Measurements from ENCODE around the gene CAPN9. TPM values are rescaled to one million over a fixed set of nuclear protein-coding genes. Genes with fewer than 3 reads are reported as not detected.

Gene CAPN9
- polyA plus RNA-seq, 1 donor (not counting 4 experiments of a cell fraction or from before 2014, with no cell fraction given): not detected

GRCh38 chr1:230824919-230825721 lies 77.9 kb downstream of the CAPN9 start:
- no peak overlapping the region for H3K9ac ChIP-seq (ENCODE audit: control insufficient read depth, extremely low read depth, insufficient read depth, low read length)
- peaks cover 4% of the 10 kb centered on the region for H3K4me1 ChIP-seq (ENCODE audit: control insufficient read depth, extremely low read depth, insufficient read depth, low read length)
- H3K4me2 ChIP-seq (ENCODE audit: control insufficient read depth, extremely low read depth, insufficient read depth, low read depth, low read length): no peak overlapping the region
- FAIRE-seq: no peak
- H2AFZ ChIP-seq (ENCODE audit: control insufficient read depth, low read length): no peak overlapping the region
- TF ChIP-seq CTCF (optimal IDR thresholded peaks at IDR 0.05 in 1 of 3, IDR thresholded peaks at IDR 0.05 in 1 of 3, conservative IDR thresholded peaks at IDR 0.05 in 1 of 3; ENCODE audit: extremely low read depth in 1 of 3, insufficient read depth in 2 of 3, low read length in 3 of 3) (no peak), EZH2 (IDR thresholded peaks at IDR 0.05; ENCODE audit: low read length) (no peak)
- H4K20me1 ChIP-seq (ENCODE audit: control insufficient read depth, extremely low read depth, insufficient read depth, low read length): no peaks in the 10 kb centered on the region
- no peaks in the 10 kb centered on the region for H3K79me2 ChIP-seq (ENCODE audit: control insufficient read depth, insufficient read depth, low read length)
- no peaks in the 10 kb centered on the region for H3K9me1 ChIP-seq (ENCODE audit: control insufficient read depth, extremely low read depth, insufficient read depth, low read length)
- H3K27me3 ChIP-seq (ENCODE audit: control insufficient read depth, extremely low read depth, insufficient read depth, low read length): no peaks in the 10 kb centered on the region
- no peaks in the 10 kb centered on the region for H3K9me3 ChIP-seq (ENCODE audit: control insufficient read depth, low read depth, low read length)
- no peaks in the 10 kb centered on the region for H3K36me3 ChIP-seq (ENCODE audit: control insufficient read depth in 2 of 2, extremely low read depth in 1 of 2, insufficient read depth in 2 of 2, low read length in 2 of 2)
- no peak overlapping the region for H3K27ac ChIP-seq (ENCODE audit: control insufficient read depth, insufficient read depth, low read length)
- H3K4me3 ChIP-seq (ENCODE audit: control insufficient read depth in 2 of 3, extremely low read depth in 1 of 3, insufficient read depth in 2 of 3, low read depth in 1 of 3, low read length in 3 of 3): no peak overlapping the region
- no peak for DNase-seq (ENCODE audit: low read depth, low spot score)
- dilution Hi-C loops (cut with MboI; ENCODE audit: extremely low pct_ligation_motif_present, low sequenced_read_pairs): no loop called here

DNA sequence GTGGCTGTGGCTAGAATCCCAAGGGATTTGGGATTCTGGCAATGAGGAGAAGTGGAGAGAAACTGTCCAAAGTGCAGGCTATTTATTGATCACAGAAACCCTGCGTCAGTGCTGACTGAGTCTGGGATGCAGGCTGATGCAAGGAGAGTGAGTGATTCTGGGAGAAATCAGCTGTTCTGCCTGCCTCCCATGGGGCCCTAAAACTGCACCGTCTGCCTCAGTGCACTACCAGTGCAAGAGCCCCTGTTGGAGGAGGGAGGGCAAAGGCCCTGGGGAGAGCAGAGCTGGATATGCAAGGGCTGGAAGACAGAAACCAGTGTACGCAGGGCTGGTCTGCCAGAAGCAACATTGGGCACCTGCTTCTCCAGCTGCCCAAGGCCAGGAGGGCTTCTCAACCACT lies 78.6 kb downstream of the CAPN9 start:
- no peak overlapping the region for H3K27ac ChIP-seq (ENCODE audit: control insufficient read depth, insufficient read depth, low read length)
- DNase-seq (ENCODE audit: low read depth, low spot score): no peak
- H3K9me1 ChIP-seq (ENCODE audit: control insufficient read depth, extremely low read depth, insufficient read depth, low read length): no peaks in the 10 kb centered on the region
- no peak for FAIRE-seq
- H3K27me3 ChIP-seq (ENCODE audit: control insufficient read depth, extremely low read depth, insufficient read depth, low read length): no peaks in the 10 kb centered on the region
- no peaks in the 10 kb centered on the region for H3K9me3 ChIP-seq (ENCODE audit: control insufficient read depth, low read depth, low read length)
- no peak for TF ChIP-seq CTCF (optimal IDR thresholded peaks at IDR 0.05 in 1 of 3, IDR thresholded peaks at IDR 0.05 in 1 of 3, conservative IDR thresholded peaks at IDR 0.05 in 1 of 3; ENCODE audit: extremely low read depth in 1 of 3, insufficient read depth in 2 of 3, low read length in 3 of 3)
- no peak for TF ChIP-seq EZH2 (IDR thresholded peaks at IDR 0.05; ENCODE audit: low read length)
- no peaks in the 10 kb centered on the region for H3K79me2 ChIP-seq (ENCODE audit: control insufficient read depth, insufficient read depth, low read length)
- H3K4me1 ChIP-seq (ENCODE audit: control insufficient read depth, extremely low read depth, insufficient read depth, low read length): peaks cover 4% of the 10 kb centered on the region
- no peak overlapping the region for H3K4me2 ChIP-seq (ENCODE audit: control insufficient read depth, extremely low read depth, insufficient read depth, low read depth, low read length)
- no peaks in the 10 kb centered on the region for H3K36me3 ChIP-seq (ENCODE audit: control insufficient read depth in 2 of 2, extremely low read depth in 1 of 2, insufficient read depth in 2 of 2, low read length in 2 of 2)
- no peak overlapping the region for H3K4me3 ChIP-seq (ENCODE audit: control insufficient read depth in 2 of 3, extremely low read depth in 1 of 3, insufficient read depth in 2 of 3, low read depth in 1 of 3, low read length in 3 of 3)
- no peak overlapping the region for H2AFZ ChIP-seq (ENCODE audit: control insufficient read depth, low read length)
- H3K9ac ChIP-seq (ENCODE audit: control insufficient read depth, extremely low read depth, insufficient read depth, low read length): no peak overlapping the region
- dilution Hi-C loops (cut with MboI; ENCODE audit: extremely low pct_ligation_motif_present, low sequenced_read_pairs): no loop called here
- no peaks in the 10 kb centered on the region for H4K20me1 ChIP-seq (ENCODE audit: control insufficient read depth, extremely low read depth, insufficient read depth, low read length)
